ENCODE results near the gene TFAP2B. TPM values are rescaled to one million over a fixed set of nuclear protein-coding genes. Genes with fewer than 3 reads are reported as not detected.

The TFAP2B gene
- total RNA-seq, 1 experiment from 2014 or later, result 0.56 TPM

GRCh38 chr6:50847890-50848594, 29.4 kb downstream of the TFAP2B start:
- ChIA-PET CTCF (no interaction called here), POLR2A (ENCODE audit: low non-redundant PET) (no interaction called here)
- DNase-seq (ENCODE audit: low spot score), result no peak
- Histone ChIP-seq H3K4me3 (ENCODE audit: low read depth, low read length, poor library complexity, severe bottlenecking) (no peak overlapping the region), H3K27ac (ENCODE audit: low read depth, low read length, poor library complexity, severe bottlenecking) (no peak overlapping the region), H3K27me3 (replicated peaks; ENCODE audit: insufficient read depth, low read depth, low read length, poor library complexity) (peaks cover 100% of the 10 kb centered on the region), H3K4me1 (ENCODE audit: insufficient read depth, low read length, poor library complexity, severe bottlenecking) (no peaks in the 10 kb centered on the region), H3K9me3 (ENCODE audit: low read depth, low read length, poor library complexity, severe bottlenecking) (no peaks in the 10 kb centered on the region), H3K36me3 (ENCODE audit: insufficient read depth, low read length, poor library complexity, severe bottlenecking) (no peaks in the 10 kb centered on the region)
- BruUV-seq (replicated peaks), result no TSS peak
- TF ChIP-seq CTCF (conservative IDR thresholded peaks at IDR 0.05; ENCODE audit: low read depth, low read length), result no peak
- intact Hi-C loops (cut with micrococcal nuclease; ENCODE audit: unreplicated experiment), result no loop called here

- Histone ChIP-seq H3K9me3 (ENCODE audit: low read depth, low read length, poor library complexity, severe bottlenecking) (no peaks in the 10 kb centered on the region), H3K4me1 (ENCODE audit: insufficient read depth, low read length, poor library complexity, severe bottlenecking) (no peaks in the 10 kb centered on the region), H3K27me3 (replicated peaks; ENCODE audit: insufficient read depth, low read depth, low read length, poor library complexity) (peaks cover 91% of the 10 kb centered on the region), H3K27ac (ENCODE audit: low read depth, low read length, poor library complexity, severe bottlenecking) (no peak overlapping the region), H3K36me3 (ENCODE audit: insufficient read depth, low read length, poor library complexity, severe bottlenecking) (no peaks in the 10 kb centered on the region), H3K4me3 (ENCODE audit: low read depth, low read length, poor library complexity, severe bottlenecking) (peak overlapping the region; percentile 35)
- no TSS peak for BruUV-seq (replicated peaks)
- intact Hi-C loops (cut with micrococcal nuclease; ENCODE audit: unreplicated experiment), result no loop called here
- no peak for DNase-seq (ENCODE audit: low spot score)
- TF ChIP-seq EZH2 (IDR thresholded peaks at IDR 0.05; ENCODE audit: borderline replicate concordance, low read depth, low read length, poor library complexity, severe bottlenecking) (no peak), CTCF (conservative IDR thresholded peaks at IDR 0.05; ENCODE audit: low read depth, low read length) (no peak)
- ChIA-PET POLR2A (ENCODE audit: low non-redundant PET) (no interaction called here), CTCF (interaction anchor here (0.7 kb wide), 1 partner anchor 556 kb away, joined by 3 read pairs; no protein-coding TSS in a partner anchor)
These were observed 30.5 kb downstream of the TFAP2B start for GRCh38 chr6:50848989-50849795.

- Histone ChIP-seq H3K27me3 (replicated peaks; ENCODE audit: insufficient read depth, low read depth, low read length, poor library complexity) (peaks cover 86% of the 10 kb centered on the region), H3K27ac (ENCODE audit: low read depth, low read length, poor library complexity, severe bottlenecking) (no peak overlapping the region), H3K4me3 (ENCODE audit: low read depth, low read length, poor library complexity, severe bottlenecking) (peak overlapping the region; percentile 35), H3K36me3 (ENCODE audit: insufficient read depth, low read length, poor library complexity, severe bottlenecking) (no peaks in the 10 kb centered on the region), H3K4me1 (ENCODE audit: insufficient read depth, low read length, poor library complexity, severe bottlenecking) (no peaks in the 10 kb centered on the region), H3K9me3 (ENCODE audit: low read depth, low read length, poor library complexity, severe bottlenecking) (no peaks in the 10 kb centered on the region)
- ChIA-PET POLR2A (ENCODE audit: low non-redundant PET) (no interaction called here), CTCF (interaction anchor here (0.7 kb wide), 1 partner anchor 555 kb away, joined by 3 read pairs; no protein-coding TSS in a partner anchor)
- BruUV-seq (replicated peaks), result no TSS peak
- no peak for TF ChIP-seq EZH2 (IDR thresholded peaks at IDR 0.05; ENCODE audit: borderline replicate concordance, low read depth, low read length, poor library complexity, severe bottlenecking)
- TF ChIP-seq CTCF (conservative IDR thresholded peaks at IDR 0.05; ENCODE audit: low read depth, low read length), result no peak
- intact Hi-C loops (cut with micrococcal nuclease; ENCODE audit: unreplicated experiment), result no loop called here
- no peak for DNase-seq (ENCODE audit: low spot score)
These were observed 31.1 kb downstream of the TFAP2B start for GRCh38 chr6:50849796-50850180.

Measured in A673 (cell line).